Gastrocnemius medialis (tissue), 4 donors: Measurements from ENCODE around the gene DNM2. TPM values are rescaled to one million over a fixed set of nuclear protein-coding genes. Genes with fewer than 3 reads are reported as not detected.

Source experiments
- ATAC-seq, 2 donors: fragments of 150-250 bp; one replicate each; pipeline ENCODE4 v1.9.1; 2016
- DNase-seq, 2 donors: peaks; one replicate each; pipeline ENCODE4 v3.0.0-alpha.2; 2019
- H3K27ac ChIP-seq, 4 donors: fragments of 200-600 bp; sonication (generic); 1 replicate in 1 of 4; 2 replicates in 3 of 4; pipeline ENCODE4 v1.5.1; 2016 to 2018; ENCODE audit warnings: mild to moderate bottlenecking in 2 of 4, moderate library complexity in 1 of 4
- H3K27me3 ChIP-seq, 3 donors: fragments of 200-600 bp; sonication (generic) in 2 of 3; 1 replicate in 1 of 3; 2 replicates in 2 of 3; pipeline versions ENCODE4 v1.5.1 to v1.6.0; 2016 to 2019; ENCODE audit warnings: mild to moderate bottlenecking in 1 of 3, moderate library complexity in 1 of 3
- H3K36me3 ChIP-seq, 2 donors: fragments of 200-600 bp; sonication (generic) in 1 of 2; one replicate each; pipeline ENCODE4 v1.5.1; 2017 to 2018
- H3K4me1 ChIP-seq, 2 donors: fragments of 200-600 bp; sonication (generic) in 1 of 2; one replicate each; pipeline ENCODE4 v1.5.1; 2016 to 2017; ENCODE audit warnings: mild to moderate bottlenecking in 2 of 2
- H3K4me3 ChIP-seq, 4 donors: fragments of 200-600 bp; sonication (generic) in 3 of 4; 1 replicate in 1 of 4; 2 replicates in 3 of 4; pipeline ENCODE4 v1.5.1; 2016 to 2019; ENCODE audit warnings: mild to moderate bottlenecking in 2 of 4
- H3K9me3 ChIP-seq, 3 donors: fragments of 200-600 bp; sonication (generic) in 2 of 3; 1 replicate in 1 of 3; 2 replicates in 2 of 3; pipeline ENCODE4 v1.5.1; 2016 to 2019
- POLR2A ChIP-seq, 2 donors: fragments of 450-650 bp; IDR thresholded peaks; one replicate each; pipeline ENCODE4 v1.6.1; 2017; ENCODE audit warnings: antibody characterized with exemption in 2 of 2, mild to moderate bottlenecking in 2 of 2, moderate library complexity in 2 of 2
- in situ Hi-C, 4 donors: fragments of 200-750 bp; cut with MboI; loops; one replicate each; pipeline versions ENCODE4 v1.15.0 to v1.8.0; 2017; ENCODE audit warnings: low sequenced_read_pairs in 4 of 4
- intact Hi-C: fragments of 100-400 bp; cut with DNase I; formaldehyde crosslinking; loops from one replicate; pipeline ENCODE4 v1.15.1; 2023; ENCODE audit warnings: low total_unique reads
- total RNA-seq, 4 donors: library from RNA; depleted of rRNA; stranded (reverse); fragments of >200 nt; gene quantifications; one replicate each; pipeline versions ENCODE4 v1.1.0 to v1.2.3, GENCODE V29; 2016
- TF ChIP-seq, protein P1 (sequence below), 5 experiments: fragments of 450-650 bp in 3 of 5; fragments of 200-600 bp in 2 of 5; sonication (generic) in 2 of 5; IDR thresholded peaks in 4 of 5; conservative IDR thresholded peaks in 1 of 5; 1 replicate in 4 of 5; 2 replicates in 1 of 5; pipeline ENCODE4 v1.5.1; 2016 to 2019; ENCODE audit warnings: antibody characterized with exemption in 5 of 5, mild to moderate bottlenecking in 3 of 5, moderate library complexity in 3 of 5

The DNM2 gene
- total RNA-seq, 4 donors from 2014 or later, result 76.2 to 131 (median 108) TPM

DNA sequence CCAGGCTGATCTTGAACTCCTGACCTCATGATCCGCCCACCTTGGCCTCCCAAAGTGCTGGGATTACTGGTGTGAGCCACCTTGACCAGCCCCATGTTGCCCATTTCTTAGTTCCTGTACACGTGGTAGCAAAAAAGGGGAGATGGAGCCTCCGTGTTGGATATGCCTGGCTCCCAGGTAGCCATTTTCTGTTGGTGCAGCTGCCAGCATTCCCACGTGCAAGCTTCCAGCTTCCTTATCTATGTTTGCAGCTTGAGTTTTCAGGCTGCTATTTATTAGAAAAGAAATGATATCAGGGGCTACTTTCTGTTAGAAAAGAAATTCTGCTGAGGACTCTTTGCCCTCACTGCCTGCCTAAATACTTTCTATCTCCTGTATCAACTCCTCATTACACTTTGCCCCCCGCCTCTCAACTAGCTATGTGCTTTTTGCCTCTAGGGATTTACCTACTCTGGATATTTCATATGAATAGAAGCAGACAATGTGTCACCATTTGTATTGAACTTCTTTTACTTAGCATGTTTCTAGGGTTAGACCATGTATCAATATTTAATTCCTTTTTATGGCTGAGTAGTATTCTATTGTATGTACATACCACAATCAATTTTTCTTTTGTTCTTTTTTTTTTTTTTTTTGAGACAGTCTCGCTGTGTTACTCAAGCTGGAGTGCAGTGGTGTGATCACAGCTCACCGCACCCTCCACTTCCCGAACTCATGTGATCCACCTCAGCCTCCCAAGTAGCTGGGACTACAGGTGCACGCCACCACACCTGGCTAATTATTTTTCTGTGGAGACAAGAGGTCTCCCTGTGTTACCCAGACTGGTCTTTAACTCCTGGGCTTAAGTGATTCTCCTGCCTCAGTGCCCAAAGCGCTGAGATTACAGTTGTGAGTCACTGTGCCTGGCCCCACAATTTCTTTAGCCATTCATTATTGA, 121.5 kb downstream of the DNM2 start:
- Histone ChIP-seq H3K4me1 (peaks cover 6 to 10% of the 10 kb centered on the region in 2 donors), H3K27ac (no peak overlapping the region), H3K27me3 (no peaks in the 10 kb centered on the region), H3K4me3 (no peak overlapping the region), H3K9me3 (peaks cover 0 to 4% (median 2%) of the 10 kb centered on the region in 3 donors), H3K36me3 (no peaks in the 10 kb centered on the region)
- TF ChIP-seq POLR2A (IDR thresholded peaks at IDR 0.05), result no peak
- TF ChIP-seq, protein P1, sequence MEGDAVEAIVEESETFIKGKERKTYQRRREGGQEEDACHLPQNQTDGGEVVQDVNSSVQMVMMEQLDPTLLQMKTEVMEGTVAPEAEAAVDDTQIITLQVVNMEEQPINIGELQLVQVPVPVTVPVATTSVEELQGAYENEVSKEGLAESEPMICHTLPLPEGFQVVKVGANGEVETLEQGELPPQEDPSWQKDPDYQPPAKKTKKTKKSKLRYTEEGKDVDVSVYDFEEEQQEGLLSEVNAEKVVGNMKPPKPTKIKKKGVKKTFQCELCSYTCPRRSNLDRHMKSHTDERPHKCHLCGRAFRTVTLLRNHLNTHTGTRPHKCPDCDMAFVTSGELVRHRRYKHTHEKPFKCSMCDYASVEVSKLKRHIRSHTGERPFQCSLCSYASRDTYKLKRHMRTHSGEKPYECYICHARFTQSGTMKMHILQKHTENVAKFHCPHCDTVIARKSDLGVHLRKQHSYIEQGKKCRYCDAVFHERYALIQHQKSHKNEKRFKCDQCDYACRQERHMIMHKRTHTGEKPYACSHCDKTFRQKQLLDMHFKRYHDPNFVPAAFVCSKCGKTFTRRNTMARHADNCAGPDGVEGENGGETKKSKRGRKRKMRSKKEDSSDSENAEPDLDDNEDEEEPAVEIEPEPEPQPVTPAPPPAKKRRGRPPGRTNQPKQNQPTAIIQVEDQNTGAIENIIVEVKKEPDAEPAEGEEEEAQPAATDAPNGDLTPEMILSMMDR (IDR thresholded peaks at IDR 0.05 in 4 of 5, conservative IDR thresholded peaks at IDR 0.05 in 1 of 5), result no peak
- intact Hi-C loops, result loop anchor here (5.0 to 10.0 kb wide), 2 partner anchors 137 to 275 kb away; partner anchors contain the start of genes CDKN2D, KRI1 and QTRT1
- DNase-seq (no peak), ATAC-seq (no peak)
- in situ Hi-C loops, result no loop called here

DNA sequence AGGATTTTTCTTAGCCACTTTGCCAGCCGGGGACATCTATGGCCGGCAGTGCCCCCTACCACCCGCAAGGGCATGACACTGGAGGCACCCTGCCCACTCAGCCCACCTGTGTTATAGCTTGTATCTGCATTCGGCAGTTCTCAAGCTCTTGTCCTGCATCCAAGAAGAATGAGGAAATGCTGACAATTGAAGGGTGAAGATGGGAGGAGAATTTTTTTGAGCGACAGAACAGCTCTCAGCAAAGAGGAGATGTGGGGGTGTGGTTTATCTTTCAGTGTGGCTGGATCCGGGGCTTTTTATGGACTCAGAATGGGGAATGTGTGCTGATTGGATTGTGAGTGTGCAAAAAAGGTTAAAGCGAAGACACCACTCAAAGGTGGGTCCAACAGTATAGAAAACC, 124.9 kb downstream of the DNM2 start:
- H3K4me1 ChIP-seq, result no peaks in the 10 kb centered on the region
- in situ Hi-C loops (no loop called here), intact Hi-C loops (no loop called here)
- H3K4me3 ChIP-seq, result no peak overlapping the region
- no peak overlapping the region for H3K27ac ChIP-seq
- no peaks in the 10 kb centered on the region for H3K27me3 ChIP-seq
- no peaks in the 10 kb centered on the region for H3K9me3 ChIP-seq
- no peak for TF ChIP-seq POLR2A (IDR thresholded peaks at IDR 0.05)
- TF ChIP-seq, protein P1 (IDR thresholded peaks at IDR 0.05 in 4 of 5, conservative IDR thresholded peaks at IDR 0.05 in 1 of 5), result no peak
- H3K36me3 ChIP-seq, result no peaks in the 10 kb centered on the region
- no peak for DNase-seq
- ATAC-seq, result no peak

DNA sequence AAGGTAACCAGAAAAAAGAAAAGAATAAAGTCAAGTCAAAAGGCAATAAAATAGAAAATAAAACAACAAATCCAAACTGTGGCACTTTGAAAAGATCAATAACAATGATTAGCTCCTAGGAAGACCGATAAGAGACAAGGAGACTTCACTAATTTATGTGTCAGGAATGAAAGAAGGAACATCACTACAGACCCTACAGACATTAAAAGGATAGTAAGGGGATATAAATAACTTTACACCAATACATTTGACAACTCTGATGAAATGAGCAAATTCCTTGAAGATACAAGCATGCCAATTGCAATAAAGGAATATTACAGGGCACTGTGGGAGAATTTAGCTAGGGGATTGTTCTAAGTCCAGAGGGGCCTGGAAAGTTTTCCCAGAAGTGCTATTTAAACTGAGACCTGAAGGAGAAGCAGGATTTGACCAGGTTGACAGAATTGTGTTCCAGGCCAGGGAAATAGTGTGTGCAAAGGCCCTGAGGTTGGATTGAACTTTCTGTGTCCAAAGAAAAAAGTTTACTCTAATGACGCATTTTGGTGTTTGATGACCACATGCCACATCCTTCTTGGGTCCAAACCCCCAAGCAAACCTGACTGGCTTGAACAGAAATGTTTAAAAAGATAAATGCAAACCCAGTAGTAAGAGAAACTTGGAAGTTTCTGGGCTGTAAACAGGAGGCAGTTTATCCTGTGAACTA, 128.8 kb downstream of the DNM2 start:
- Histone ChIP-seq H3K9me3 (no peaks in the 10 kb centered on the region), H3K36me3 (no peaks in the 10 kb centered on the region), H3K27ac (no peak overlapping the region), H3K27me3 (no peaks in the 10 kb centered on the region), H3K4me3 (no peak overlapping the region), H3K4me1 (no peaks in the 10 kb centered on the region)
- DNase-seq (no peak), ATAC-seq (no peak)
- intact Hi-C loops (no loop called here), in situ Hi-C loops (no loop called here)
- TF ChIP-seq, protein P1 (IDR thresholded peaks at IDR 0.05 in 4 of 5, conservative IDR thresholded peaks at IDR 0.05 in 1 of 5), result no peak
- TF ChIP-seq POLR2A (IDR thresholded peaks at IDR 0.05), result no peak

DNA sequence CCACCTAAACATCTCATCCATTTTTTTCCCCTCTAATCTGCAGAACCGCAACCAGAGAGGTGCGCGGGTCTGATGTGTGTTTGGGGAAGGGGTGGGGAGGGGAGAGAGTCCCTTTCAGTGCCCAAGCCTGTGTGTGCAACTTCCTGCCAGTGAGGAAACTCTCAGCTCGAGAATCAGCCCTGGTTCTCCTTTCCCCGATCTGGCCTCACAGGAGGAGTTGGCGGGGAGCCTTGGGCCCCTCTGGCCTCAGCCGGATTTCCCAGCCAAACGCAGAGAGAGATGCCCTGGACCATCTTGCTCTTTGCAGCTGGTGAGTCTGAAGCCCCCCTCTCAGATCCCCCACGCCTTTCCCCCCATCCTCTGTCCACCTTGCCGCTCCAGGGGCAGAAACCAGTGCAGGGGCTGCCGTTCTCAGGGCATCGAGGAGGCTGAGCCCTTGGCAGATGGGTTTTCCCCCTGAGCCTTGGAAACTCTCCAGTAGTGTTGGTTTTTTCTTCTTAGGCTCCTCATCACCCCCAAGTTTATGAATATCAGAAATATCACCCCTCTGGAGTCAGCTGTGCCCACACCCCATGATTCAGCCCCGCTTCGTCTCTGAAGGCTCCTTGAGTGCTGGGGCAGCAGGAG, 130.5 kb downstream of the DNM2 start, which contains the start of gene C19orf38:
Gene C19orf38 (plus strand): TSS at position 186 of the 627 bp plus-strand sequence. CDS start 94 bp downstream, at position 280.
- no peak within 1 kb of the TSS for H3K27ac ChIP-seq
- TF ChIP-seq POLR2A (IDR thresholded peaks at IDR 0.05), result no peak
- TF ChIP-seq, protein P1 (IDR thresholded peaks at IDR 0.05 in 4 of 5, conservative IDR thresholded peaks at IDR 0.05 in 1 of 5), result no peak
- no peaks in the 10 kb centered on the region for H3K9me3 ChIP-seq
- H3K4me3 ChIP-seq, result no peak within 1 kb of the TSS
- no peaks in the 10 kb centered on the region for H3K36me3 ChIP-seq
- in situ Hi-C loops (no loop called here), intact Hi-C loops (no loop called here)
- ATAC-seq (no peak), DNase-seq (no peak)
- no peaks in the 10 kb centered on the region for H3K4me1 ChIP-seq
- no peaks in the 10 kb centered on the region for H3K27me3 ChIP-seq
